ENCODE data around the gene ETDC. TPM values are rescaled to one million over a fixed set of nuclear protein-coding genes. Genes with fewer than 3 reads are reported as not detected.

Gene ETDC
- total RNA-seq, 2 experiments from 2014 or later, result not detected

- no peak overlapping the region for H3K27ac ChIP-seq (ENCODE audit: low read depth, low read length, poor library complexity, severe bottlenecking)
- no peaks in the 10 kb centered on the region for H3K79me2 ChIP-seq (ENCODE audit: insufficient read depth, low read depth, low read length)
- H3K4me1 ChIP-seq (ENCODE audit: insufficient read depth, low read length, poor library complexity, severe bottlenecking), result no peaks in the 10 kb centered on the region
- no TSS peak for BruUV-seq (replicated peaks)
- H3K4me2 ChIP-seq (ENCODE audit: low read length), result no peak overlapping the region
- no peaks in the 10 kb centered on the region for H3K9me3 ChIP-seq (ENCODE audit: low read length)
- no peaks in the 10 kb centered on the region; the same call in 1 of the 2 replicates for H3K36me3 ChIP-seq (ENCODE audit: insufficient read depth, low read length)
- no peak overlapping the region for H2AFZ ChIP-seq (ENCODE audit: low read length)
- no peaks in the 10 kb centered on the region for H3K9me2 ChIP-seq (ENCODE audit: insufficient read depth, low read length)
- CTCF ChIA-PET (ENCODE audit: unreplicated experiment), result no interaction called here
- POLR2A ChIA-PET, result no interaction called here
- intact Hi-C loops (cut with micrococcal nuclease; ENCODE audit: unreplicated experiment), result no loop called here
- DNase-seq (ENCODE audit: low spot score), result no peak
- H3K4me3 ChIP-seq (ENCODE audit: low read depth, low read length, poor library complexity, severe bottlenecking), result no peak overlapping the region
- no peaks in the 10 kb centered on the region for H4K20me1 ChIP-seq (ENCODE audit: insufficient read depth, low read length)
- TF ChIP-seq, protein P1, sequence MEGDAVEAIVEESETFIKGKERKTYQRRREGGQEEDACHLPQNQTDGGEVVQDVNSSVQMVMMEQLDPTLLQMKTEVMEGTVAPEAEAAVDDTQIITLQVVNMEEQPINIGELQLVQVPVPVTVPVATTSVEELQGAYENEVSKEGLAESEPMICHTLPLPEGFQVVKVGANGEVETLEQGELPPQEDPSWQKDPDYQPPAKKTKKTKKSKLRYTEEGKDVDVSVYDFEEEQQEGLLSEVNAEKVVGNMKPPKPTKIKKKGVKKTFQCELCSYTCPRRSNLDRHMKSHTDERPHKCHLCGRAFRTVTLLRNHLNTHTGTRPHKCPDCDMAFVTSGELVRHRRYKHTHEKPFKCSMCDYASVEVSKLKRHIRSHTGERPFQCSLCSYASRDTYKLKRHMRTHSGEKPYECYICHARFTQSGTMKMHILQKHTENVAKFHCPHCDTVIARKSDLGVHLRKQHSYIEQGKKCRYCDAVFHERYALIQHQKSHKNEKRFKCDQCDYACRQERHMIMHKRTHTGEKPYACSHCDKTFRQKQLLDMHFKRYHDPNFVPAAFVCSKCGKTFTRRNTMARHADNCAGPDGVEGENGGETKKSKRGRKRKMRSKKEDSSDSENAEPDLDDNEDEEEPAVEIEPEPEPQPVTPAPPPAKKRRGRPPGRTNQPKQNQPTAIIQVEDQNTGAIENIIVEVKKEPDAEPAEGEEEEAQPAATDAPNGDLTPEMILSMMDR (conservative IDR thresholded peaks at IDR 0.05; ENCODE audit: low read length), result no peak
- TF ChIP-seq EZH2phosphoT487 (IDR thresholded peaks at IDR 0.05; ENCODE audit: borderline replicate concordance, low read depth, low read length), result no peak
Observed at GRCh38 chrX:135327299-135327698, 18.0 kb downstream of the ETDC start.

DNA sequence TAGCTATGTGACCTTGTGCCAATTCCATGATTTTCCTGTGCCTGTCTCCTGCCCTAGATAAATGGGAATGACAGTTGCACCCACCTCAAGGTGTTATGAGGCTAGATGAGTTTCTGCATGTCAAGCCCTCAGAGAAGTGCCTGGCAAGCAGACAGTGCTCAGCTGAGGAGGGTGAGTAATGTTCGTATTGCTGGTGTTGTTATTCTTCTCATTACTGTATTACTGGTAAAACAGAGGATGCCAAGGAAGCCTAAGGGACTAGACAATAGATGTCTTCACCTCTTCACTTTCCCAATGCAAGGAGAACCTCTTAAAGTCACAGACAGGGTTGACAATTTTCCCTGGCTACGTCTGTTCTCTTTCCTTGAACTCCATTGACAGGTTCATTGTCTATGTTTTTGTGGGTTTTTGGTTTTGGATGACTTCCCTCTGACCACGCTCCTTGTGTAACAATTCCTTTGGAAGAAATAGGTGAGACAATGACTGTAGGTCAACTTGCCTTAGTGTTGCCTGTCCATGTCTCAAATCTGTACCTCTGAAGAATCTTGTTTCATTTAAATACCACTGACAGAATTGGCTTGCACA lies 19.2 kb downstream of the ETDC start:
- ChIA-PET CTCF (ENCODE audit: unreplicated experiment) (no interaction called here), POLR2A (no interaction called here)
- Histone ChIP-seq H3K79me2 (ENCODE audit: insufficient read depth, low read depth, low read length) (no peaks in the 10 kb centered on the region), H3K9me2 (ENCODE audit: insufficient read depth, low read length) (no peaks in the 10 kb centered on the region), H3K9me3 (ENCODE audit: low read length) (no peaks in the 10 kb centered on the region), H2AFZ (ENCODE audit: low read length) (no peak overlapping the region), H3K4me3 (ENCODE audit: low read depth, low read length, poor library complexity, severe bottlenecking) (no peak overlapping the region), H3K36me3 (ENCODE audit: insufficient read depth, low read length) (no peaks in the 10 kb centered on the region; the same call in 1 of the 2 replicates), H3K4me2 (ENCODE audit: low read length) (no peak overlapping the region), H3K4me1 (ENCODE audit: insufficient read depth, low read length, poor library complexity, severe bottlenecking) (no peaks in the 10 kb centered on the region), H4K20me1 (ENCODE audit: insufficient read depth, low read length) (no peaks in the 10 kb centered on the region), H3K27ac (ENCODE audit: low read depth, low read length, poor library complexity, severe bottlenecking) (no peak overlapping the region)
- TF ChIP-seq, protein P1 (conservative IDR thresholded peaks at IDR 0.05; ENCODE audit: low read length), result no peak
- TF ChIP-seq EZH2phosphoT487 (IDR thresholded peaks at IDR 0.05; ENCODE audit: borderline replicate concordance, low read depth, low read length), result no peak
- no TSS peak for BruUV-seq (replicated peaks)
- intact Hi-C loops (cut with micrococcal nuclease; ENCODE audit: unreplicated experiment), result no loop called here
- no peak for DNase-seq (ENCODE audit: low spot score)

DNA sequence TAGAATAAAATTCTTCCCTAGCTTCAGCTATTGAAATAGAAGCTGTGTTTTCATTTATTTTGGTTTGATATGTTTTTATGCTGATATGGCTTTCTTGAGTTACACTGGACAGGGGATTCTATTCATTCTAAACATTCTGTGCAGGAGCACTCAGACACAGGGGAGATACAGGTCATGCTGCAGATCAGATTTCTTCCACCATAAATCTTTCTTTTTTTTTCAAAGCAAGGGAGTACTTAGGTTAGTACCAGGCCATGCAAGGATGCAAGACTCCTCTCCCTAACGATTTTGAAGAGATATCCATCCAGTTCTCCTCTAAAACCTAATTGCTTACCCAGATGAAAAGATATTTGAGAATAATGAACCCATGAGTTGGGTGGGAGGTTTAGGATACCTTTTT lies 21.4 kb downstream of the ETDC start:
- no peaks in the 10 kb centered on the region; the same call in 1 of the 2 replicates for H3K36me3 ChIP-seq (ENCODE audit: insufficient read depth, low read length)
- H3K4me3 ChIP-seq (ENCODE audit: low read depth, low read length, poor library complexity, severe bottlenecking), result no peak overlapping the region
- TF ChIP-seq, protein P1 (conservative IDR thresholded peaks at IDR 0.05; ENCODE audit: low read length), result no peak
- no peak for TF ChIP-seq EZH2phosphoT487 (IDR thresholded peaks at IDR 0.05; ENCODE audit: borderline replicate concordance, low read depth, low read length)
- intact Hi-C loops (cut with micrococcal nuclease; ENCODE audit: unreplicated experiment), result no loop called here
- H3K27ac ChIP-seq (ENCODE audit: low read depth, low read length, poor library complexity, severe bottlenecking), result no peak overlapping the region
- H3K9me3 ChIP-seq (ENCODE audit: low read length), result no peaks in the 10 kb centered on the region
- H3K4me1 ChIP-seq (ENCODE audit: insufficient read depth, low read length, poor library complexity, severe bottlenecking), result no peaks in the 10 kb centered on the region
- no TSS peak for BruUV-seq (replicated peaks)
- H3K9me2 ChIP-seq (ENCODE audit: insufficient read depth, low read length), result no peaks in the 10 kb centered on the region
- POLR2A ChIA-PET, result no interaction called here
- DNase-seq (ENCODE audit: low spot score), result no peak
- H2AFZ ChIP-seq (ENCODE audit: low read length), result no peak overlapping the region
- H4K20me1 ChIP-seq (ENCODE audit: insufficient read depth, low read length), result no peaks in the 10 kb centered on the region
- H3K79me2 ChIP-seq (ENCODE audit: insufficient read depth, low read depth, low read length), result no peaks in the 10 kb centered on the region
- CTCF ChIA-PET (ENCODE audit: unreplicated experiment), result no interaction called here
- no peak overlapping the region for H3K4me2 ChIP-seq (ENCODE audit: low read length)
